HG02642 (cell line): ENCODE data around the gene POLE.

Experiments used
- ATAC-seq: cut with Tn5 transposase; IDR thresholded peaks from one replicate; pipeline ENCODE4 v1.9.1; 2021; ENCODE audit warnings: mild to moderate bottlenecking; ENCODE audit not compliant: unreplicated experiment, poor library complexity

The POLE gene

DNA sequence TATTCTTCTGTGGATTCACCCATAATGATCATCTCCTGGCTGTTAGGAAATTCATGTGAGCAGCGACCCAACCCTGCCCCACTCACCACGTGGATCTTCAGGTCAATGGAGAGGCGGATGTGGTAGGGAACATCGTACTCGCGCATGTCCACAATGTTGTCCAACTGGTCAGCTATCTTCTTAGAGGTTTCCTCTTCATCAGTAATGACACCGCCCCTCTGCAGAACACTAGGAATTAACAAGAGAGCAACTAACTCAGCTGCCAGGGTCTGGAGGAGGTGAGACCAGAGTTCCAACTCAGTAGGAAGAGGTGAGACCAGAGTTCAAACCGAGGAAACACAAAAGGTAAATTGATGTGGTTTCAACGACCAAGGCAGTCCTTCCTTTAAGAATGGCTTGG, 9.7 kb downstream of the POLE start:
- no peak for ATAC-seq

- no peak for ATAC-seq
These were observed 11.2 kb downstream of the POLE start for GRCh38 chr12:132675757-132676432.

DNA sequence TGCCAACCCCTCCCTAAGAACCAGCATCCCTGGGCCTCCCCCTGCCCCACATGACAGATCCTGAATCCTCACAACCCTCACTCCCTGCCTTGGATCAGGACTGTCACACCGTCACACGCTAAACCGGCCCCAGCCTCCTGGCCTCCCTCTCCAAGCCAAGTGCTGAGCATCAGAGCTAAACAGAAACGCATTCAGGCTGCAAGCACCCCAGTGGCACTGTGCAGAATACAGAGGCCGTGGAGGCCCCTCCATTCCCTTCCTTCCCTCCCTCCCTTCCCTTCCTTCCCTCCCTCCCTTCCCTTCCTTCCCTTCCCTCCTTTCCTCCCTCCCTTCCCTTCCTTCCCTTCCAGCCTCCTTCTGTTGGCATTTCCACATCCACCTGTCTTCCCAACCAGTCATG, 12.6 kb downstream of the POLE start:
- no peak for ATAC-seq

DNA sequence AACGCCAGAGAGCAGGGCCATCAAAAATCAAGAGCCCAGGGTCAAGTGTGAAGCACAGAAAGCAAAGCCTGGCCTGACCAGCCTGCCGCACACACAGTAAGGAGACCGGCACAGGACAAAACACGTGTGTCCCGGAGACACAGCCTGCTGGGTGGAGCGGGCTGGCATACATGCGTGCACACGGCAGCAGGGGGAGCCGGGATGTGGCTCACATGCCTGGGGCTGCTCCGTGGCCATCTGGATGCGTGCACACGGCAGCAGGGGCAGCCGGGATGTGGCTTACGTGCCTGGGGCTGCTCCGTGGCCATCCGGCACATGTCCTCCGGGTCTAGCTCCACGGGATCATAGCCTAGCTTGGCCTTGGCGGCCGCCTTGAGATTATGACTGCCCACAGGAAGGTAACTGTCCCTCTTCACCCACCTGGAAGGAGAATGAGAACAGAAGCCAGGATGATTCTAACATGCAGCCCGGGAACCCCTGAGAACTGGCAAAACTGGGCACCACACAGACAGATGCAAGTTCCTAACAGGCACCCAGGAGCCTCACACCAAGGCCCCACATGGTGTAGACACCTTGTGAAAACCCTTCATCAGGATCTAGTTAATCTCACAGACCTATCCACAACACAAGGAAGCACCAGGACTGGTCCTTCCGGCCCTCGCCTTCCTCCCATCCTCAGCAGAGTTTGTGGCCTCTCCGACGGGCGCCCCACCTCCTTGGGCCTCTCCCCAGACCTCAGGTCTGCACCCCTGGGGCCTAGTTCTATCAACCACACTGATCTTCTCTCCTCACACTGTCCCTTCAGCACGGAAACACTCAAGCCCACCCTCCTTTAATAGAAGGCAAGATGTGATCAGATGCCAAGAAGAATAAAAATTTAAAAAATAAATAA, 13.6 kb downstream of the POLE start:
- no peak for ATAC-seq

- ATAC-seq, result no peak
These were observed 14.5 kb downstream of the POLE start for GRCh38 chr12:132672678-132673077.

DNA sequence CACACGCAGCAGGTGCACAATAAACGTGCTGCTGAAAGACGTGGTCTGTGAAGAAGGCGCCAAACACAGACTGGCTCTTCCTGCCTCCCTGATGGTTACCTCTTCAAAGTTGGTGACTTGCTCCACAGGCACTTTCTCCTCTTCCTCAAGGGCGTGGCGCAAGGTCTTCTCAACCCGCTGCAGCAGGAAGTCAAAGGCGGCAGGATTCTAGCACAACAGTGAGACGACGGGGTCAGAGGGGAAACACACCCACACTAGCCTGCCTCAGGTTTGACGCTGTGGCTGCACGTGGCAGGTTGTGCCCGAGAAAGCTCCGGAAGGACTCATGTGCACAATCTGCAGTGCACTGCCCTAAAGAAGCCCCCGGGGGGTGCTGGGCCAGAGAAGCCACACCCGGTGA, 15.0 kb downstream of the POLE start:
- no peak for ATAC-seq

DNA sequence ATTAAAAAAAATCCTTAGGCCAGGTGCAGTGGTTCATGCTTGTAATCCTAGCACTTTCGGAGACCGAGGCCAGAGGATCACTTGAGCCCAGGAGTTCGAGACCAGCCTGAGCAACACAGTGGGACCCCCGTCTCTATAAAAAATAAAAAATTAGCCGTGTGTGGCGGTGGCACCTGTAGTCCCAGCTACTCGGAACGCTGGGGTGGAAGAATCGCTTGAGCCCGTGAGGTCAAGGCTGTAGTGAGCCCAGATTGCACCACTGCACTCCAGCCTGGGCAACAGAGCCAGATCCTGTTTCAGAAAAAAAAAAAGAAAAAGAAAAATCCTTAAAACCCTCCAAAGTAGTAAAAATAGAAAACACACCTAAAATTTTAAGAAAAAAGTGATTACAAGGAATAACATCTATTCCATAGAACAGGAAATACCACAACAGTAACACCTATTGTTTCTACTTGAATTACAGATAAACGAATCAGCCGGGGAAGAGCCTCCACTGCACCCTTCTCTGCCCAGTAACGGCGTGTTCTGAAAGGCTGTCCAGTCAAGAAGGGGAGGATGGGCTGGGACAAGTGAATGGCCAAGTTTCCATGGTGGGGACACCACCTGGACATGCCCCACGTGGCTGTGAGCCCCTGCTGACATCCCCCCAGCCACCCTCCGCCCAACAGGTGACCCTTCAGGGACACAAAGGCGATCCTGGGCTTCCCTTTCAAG, 17.8 kb downstream of the POLE start:
- ATAC-seq, result no peak

GRCh38 chr12:132668191-132669088, 18.7 kb downstream of the POLE start:
- no peak for ATAC-seq

- no peak for ATAC-seq
These were observed 21.3 kb downstream of the POLE start for GRCh38 chr12:132665794-132666193.

DNA sequence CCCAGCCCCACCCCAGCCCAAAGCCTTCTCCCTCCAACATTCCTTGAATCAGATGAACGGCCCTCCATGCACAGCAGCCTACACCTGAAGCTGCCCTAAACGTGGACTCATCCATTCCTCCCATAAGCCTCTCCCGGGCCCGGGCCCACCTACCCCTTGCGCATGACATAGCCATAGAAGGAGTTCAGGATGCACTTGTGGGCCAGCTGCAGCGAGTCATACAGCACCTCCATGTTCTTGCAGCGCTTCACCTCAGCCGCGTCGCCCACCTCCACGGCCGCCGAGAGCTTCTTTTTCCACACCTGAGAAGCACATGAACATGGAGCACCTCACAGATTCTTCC, 22.0 kb downstream of the POLE start:
- ATAC-seq, result no peak

DNA sequence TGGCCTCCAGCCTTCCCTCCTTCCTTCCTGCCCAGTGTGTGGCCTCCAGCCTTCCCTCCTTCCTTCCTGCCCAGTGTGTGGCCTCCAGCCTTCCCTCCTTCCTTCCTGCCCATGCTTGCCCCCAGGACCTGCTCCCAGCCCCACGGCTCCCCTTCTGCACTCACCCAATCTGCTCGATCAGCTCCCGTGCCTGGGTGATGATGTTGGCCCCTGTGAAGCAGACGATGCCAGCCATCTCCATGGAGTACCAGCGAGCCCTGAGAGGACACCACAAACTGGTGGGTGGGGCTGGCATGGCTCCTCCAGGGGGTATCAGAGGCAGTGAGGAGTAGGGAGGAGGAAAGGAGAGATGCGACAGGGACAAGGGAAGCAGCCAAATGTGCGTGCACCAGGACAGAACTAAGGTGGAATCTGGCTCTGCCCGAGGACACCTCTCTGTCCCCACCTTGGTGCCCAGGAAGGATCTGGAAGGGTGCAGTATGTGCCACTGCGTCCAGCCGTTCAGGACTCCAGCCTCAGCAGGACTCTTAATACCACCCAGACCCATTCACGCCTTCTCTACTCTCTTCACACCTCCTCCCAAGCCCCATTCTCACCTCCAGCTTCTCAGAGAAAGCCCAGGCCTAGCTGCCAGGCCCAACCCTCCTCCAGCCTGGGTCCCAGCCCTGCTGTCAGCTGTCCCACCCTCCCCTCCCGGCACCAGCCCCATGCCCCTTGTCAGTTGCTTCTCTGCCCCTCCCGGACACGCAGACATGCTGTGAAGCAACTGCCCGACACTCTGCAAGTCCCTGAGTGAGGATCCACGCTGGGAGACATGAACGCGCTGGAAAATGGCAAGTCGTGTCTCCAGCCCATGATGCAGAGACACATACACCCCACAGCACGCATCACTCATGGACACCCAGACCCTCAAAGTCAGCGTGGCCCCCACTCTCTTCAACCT, 22.7 kb downstream of the POLE start:
- ATAC-seq, result no peak

- no peak for ATAC-seq
These were observed 24.0 kb downstream of the POLE start for GRCh38 chr12:132662901-132663755.

DNA sequence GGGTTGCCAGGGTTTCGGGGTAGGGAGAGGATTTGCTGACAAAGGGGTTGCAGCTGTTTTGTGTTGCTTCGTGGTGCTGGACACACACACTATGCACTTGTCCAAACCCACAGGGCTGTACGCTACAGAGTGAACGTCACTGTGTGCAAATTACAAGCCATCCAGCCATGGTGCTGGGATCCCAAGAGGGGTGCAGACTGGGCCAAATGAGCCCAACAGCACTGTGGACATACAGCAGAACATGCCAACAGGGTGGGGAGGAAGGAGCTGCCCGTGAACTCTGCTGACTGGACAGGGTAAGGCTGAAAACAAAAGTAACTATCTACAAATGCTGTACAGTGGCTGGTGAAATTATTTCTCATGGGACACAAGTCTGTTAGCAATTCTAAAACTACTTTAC, 25.2 kb downstream of the POLE start:
- no peak for ATAC-seq

GRCh38 chr12:132660996-132661395, 26.1 kb downstream of the POLE start:
- ATAC-seq, result no peak

- ATAC-seq, result no peak
These were observed 27.1 kb downstream of the POLE start for GRCh38 chr12:132660052-132660451.

DNA sequence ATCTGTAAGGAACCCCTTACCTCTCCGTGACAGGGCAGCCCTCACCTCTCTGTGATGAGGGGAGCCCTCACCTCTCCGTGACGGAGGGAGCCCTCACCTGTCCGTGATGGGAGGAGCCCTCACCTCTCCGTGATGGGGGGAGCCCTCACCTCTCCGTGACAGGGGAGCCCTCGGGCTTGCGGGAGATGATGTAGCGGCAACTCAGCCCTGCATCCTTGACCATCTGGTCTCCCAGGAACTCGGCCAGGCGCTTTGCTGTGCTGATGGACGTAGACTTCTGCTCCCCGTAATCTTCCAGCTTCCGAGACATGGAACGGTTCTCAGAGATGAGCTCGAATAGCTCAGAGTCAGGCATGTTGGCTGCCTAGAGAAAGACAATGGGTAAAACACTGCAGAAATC, 28.0 kb downstream of the POLE start:
- no peak for ATAC-seq

GRCh38 chr12:132658149-132658894, 28.8 kb downstream of the POLE start:
- ATAC-seq, result no peak
